SK-N-SH (cell line): ENCODE data around the gene CEP170B. TPM values are rescaled to one million over a fixed set of nuclear protein-coding genes. Genes with fewer than 3 reads are reported as not detected.

ENCODE experiments used
- CTCF ChIA-PET: fragments of 300-600, 350-600 bp; formaldehyde crosslinking; extraction: SDS; loops from one replicate; lab custom pipeline; 2021; lab: Yijun Ruan, JAX
- POLR2A ChIA-PET: fragments of 350-600 bp; sonication (Branson Sonifier 250); formaldehyde crosslinking; extraction: SDS; loops from one replicate; lab custom pipeline; 2020; ENCODE audit warnings: antibody characterized with exemption, inconsistent platforms; lab: Yijun Ruan, JAX
- DNase-seq: peaks from one replicate; pipeline ENCODE4 v3.0.0; 2012
- H2AFZ ChIP-seq: fragments of 200-600 bp; sonication (generic); 2 replicates; pipeline ENCODE4 v1.8.1; 2016; ENCODE audit warnings: antibody characterized with exemption, mild to moderate bottlenecking, low read depth
- H3F3A ChIP-seq: fragments of 200-600 bp; sonication (generic); replicated peaks from 2 replicates; pipeline ENCODE3; 2016; ENCODE audit warnings: antibody characterized with exemption, mild to moderate bottlenecking; ENCODE audit not compliant: insufficient read depth
- H3K27ac ChIP-seq, 2 experiments: fragments of 200-500 bp in 1 of 2; fragments of 200-600 bp in 1 of 2; sonication (Bioruptor generic) in 1 of 2; sonication (generic), shearing (Covaris generic) in 1 of 2; 2 replicates each; pipeline versions ENCODE4 v1.5.1 to v1.6.1; 2014 to 2016; ENCODE audit warnings: low read depth in 2 of 2, inconsistent platforms in 1 of 2, low read length in 1 of 2, mild to moderate bottlenecking in 1 of 2, mixed read lengths in 1 of 2
- H3K27me3 ChIP-seq: fragments of 200-600 bp; sonication (generic), shearing (Covaris generic); 2 replicates; pipeline ENCODE4 v1.6.1; 2016; ENCODE audit warnings: mixed run types; ENCODE audit not compliant: insufficient read depth
- H3K36me3 ChIP-seq, 2 experiments: fragments of 200-500 bp in 1 of 2; fragments of 200-600 bp in 1 of 2; sonication (Bioruptor generic) in 1 of 2; sonication (generic) in 1 of 2; replicated peaks in 1 of 2; 2 replicates each; pipeline versions ENCODE3 to v1.5.1; 2014 to 2016; ENCODE audit warnings: low read length in 1 of 2, mild to moderate bottlenecking in 1 of 2; ENCODE audit not compliant: insufficient read depth in 2 of 2, control insufficient read depth in 1 of 2
- H3K4me1 ChIP-seq, 2 experiments: fragments of 200-500 bp in 1 of 2; fragments of 200-600 bp in 1 of 2; sonication (Bioruptor generic) in 1 of 2; sonication (generic), shearing (Covaris generic) in 1 of 2; 2 replicates each; pipeline versions ENCODE4 v1.5.1 to v1.6.1; 2014 to 2016; ENCODE audit warnings: low read depth in 1 of 2, low read length in 1 of 2, mixed run types in 1 of 2; ENCODE audit not compliant: insufficient read depth in 2 of 2, control insufficient read depth in 1 of 2
- H3K4me2 ChIP-seq: fragments of 200-600 bp; sonication (generic), shearing (Covaris generic); 2 replicates; pipeline ENCODE4 v1.6.1; 2017; ENCODE audit warnings: mixed run types
- H3K4me3 ChIP-seq, 2 experiments: fragments of 200-500 bp in 1 of 2; fragments of 200-600 bp in 1 of 2; sonication (Bioruptor generic) in 1 of 2; sonication (generic), shearing (Covaris generic) in 1 of 2; 2 replicates each; pipeline versions ENCODE4 v1.5.1 to v1.8.1; 2014 to 2016; ENCODE audit warnings: low read depth in 2 of 2, inconsistent platforms in 1 of 2, low read length in 1 of 2, mild to moderate bottlenecking in 1 of 2, mixed read lengths in 1 of 2, moderate library complexity in 1 of 2
- H3K79me2 ChIP-seq: fragments of 200-600 bp; sonication (generic); 2 replicates; pipeline ENCODE4 v1.8.1; 2017; ENCODE audit warnings: mild to moderate bottlenecking; ENCODE audit not compliant: insufficient read depth
- H3K9ac ChIP-seq: fragments of 200-600 bp; sonication (generic); 2 replicates; pipeline ENCODE4 v1.6.1; 2017; ENCODE audit warnings: mixed run types
- H3K9me2 ChIP-seq: fragments of 200-600 bp; sonication (generic); 2 replicates; pipeline ENCODE4 v1.6.1; 2017; ENCODE audit warnings: mixed run types
- H3K9me3 ChIP-seq: fragments of 200-600 bp; sonication (generic); 2 replicates; pipeline ENCODE4 v1.6.1; 2017; ENCODE audit warnings: mixed run types, mild to moderate bottlenecking, moderate library complexity
- H4K20me1 ChIP-seq: fragments of 200-600 bp; sonication (generic); 2 replicates; pipeline ENCODE4 v1.6.1; 2017; ENCODE audit warnings: mild to moderate bottlenecking, mixed run types; ENCODE audit not compliant: insufficient read depth
- ELF1 ChIP-seq: IDR thresholded peaks from 2 replicates; pipeline ENCODE4 v1.4.0; 2012
- EZH2phosphoT487 ChIP-seq: fragments of 200-600 bp; sonication (generic); IDR thresholded peaks from 2 replicates; pipeline ENCODE4 v1.6.1; 2017; ENCODE audit warnings: low read depth, mixed run types, mild to moderate bottlenecking, antibody characterized with exemption, moderate library complexity, borderline replicate concordance
- FOSL2 ChIP-seq: IDR thresholded peaks from 2 replicates; pipeline ENCODE4 v1.4.0; 2012; ENCODE audit warnings: low read depth, mild to moderate bottlenecking, moderate library complexity, borderline replicate concordance
- FOXM1 ChIP-seq: IDR thresholded peaks from 2 replicates; pipeline ENCODE4 v1.4.0; 2012; ENCODE audit warnings: low read depth, mild to moderate bottlenecking
- GABPA ChIP-seq: IDR thresholded peaks from 2 replicates; pipeline ENCODE4 v1.4.0; 2012; ENCODE audit warnings: low read depth, mild to moderate bottlenecking
- GATA2 ChIP-seq: sonication (generic); formaldehyde crosslinking; IDR thresholded peaks from 2 replicates; pipeline ENCODE4 v1.5.0; 2020; ENCODE audit warnings: mild to moderate bottlenecking, missing genetic modification reagents
- NRF1 ChIP-seq: IDR thresholded peaks from 2 replicates; pipeline ENCODE4 v1.6.1; 2012; ENCODE audit warnings: low read depth, mild to moderate bottlenecking, low read length
- POLR2AphosphoS5 ChIP-seq: IDR thresholded peaks from 2 replicates; pipeline ENCODE4 v1.6.1; 2012; ENCODE audit warnings: low read depth, low read length
- RXRA ChIP-seq: IDR thresholded peaks from 2 replicates; pipeline ENCODE4 v1.4.0; 2012; ENCODE audit warnings: low read depth, mild to moderate bottlenecking, borderline replicate concordance
- SIN3A ChIP-seq: IDR thresholded peaks from 2 replicates; pipeline ENCODE4 v1.6.1; 2012; ENCODE audit warnings: low read depth, mild to moderate bottlenecking, low read length, moderate library complexity, borderline replicate concordance
- SMC3 ChIP-seq: IDR thresholded peaks from 2 replicates; pipeline ENCODE4 v1.6.1; 2012; ENCODE audit warnings: low read depth, low read length, improper control_type of control experiment
- TAF1 ChIP-seq: IDR thresholded peaks from 2 replicates; pipeline ENCODE4 v1.6.1; 2012; ENCODE audit warnings: low read depth, mild to moderate bottlenecking, low read length, moderate library complexity, borderline replicate concordance
- TEAD4 ChIP-seq: IDR thresholded peaks from 2 replicates; pipeline ENCODE4 v1.4.0; 2012; ENCODE audit warnings: mild to moderate bottlenecking, borderline replicate concordance; ENCODE audit not compliant: insufficient read depth
- YY1 ChIP-seq: IDR thresholded peaks from 2 replicates; pipeline ENCODE4 v1.4.0; 2012; ENCODE audit warnings: low read depth, mild to moderate bottlenecking
- WGBS: methylation state at CpG from one replicate; pipeline ENCODE4 v1.1.6; 2017; ENCODE audit warnings: low lambda C conversion rate; 5-methylcytosine and 5-hydroxymethylcytosine counted together
- polyA plus RNA-seq, 3 experiments: library from polyadenylated mRNA; depleted of rRNA; stranded (reverse); fragments of >200 nt; gene quantifications; 2 replicates each; pipeline ENCODE4 v1.2.3, GENCODE V29; 2012
- TF ChIP-seq, protein P1 (sequence below): fragments of 150-350 bp; IDR thresholded peaks from 2 replicates; pipeline ENCODE4 v1.6.1; 2017; ENCODE audit warnings: antibody characterized with exemption, low read length, low read depth, borderline replicate concordance
- TF ChIP-seq, protein P2 (sequence below): IDR thresholded peaks from 2 replicates; pipeline ENCODE4 v1.4.0; 2012; ENCODE audit warnings: low read depth, borderline replicate concordance
- TF ChIP-seq, protein P3 (sequence below): IDR thresholded peaks from 2 replicates; pipeline ENCODE4 v1.6.1; 2012; ENCODE audit warnings: mild to moderate bottlenecking, low read depth, low read length, moderate library complexity
- TF ChIP-seq, protein P4 (sequence below): IDR thresholded peaks from 2 replicates; pipeline ENCODE4 v1.4.0; 2012; ENCODE audit warnings: low read depth, borderline replicate concordance
- TF ChIP-seq, protein P5 (sequence below): fragments of 150-350 bp; IDR thresholded peaks from 2 replicates; pipeline ENCODE4 v1.6.1; 2016; ENCODE audit warnings: mild to moderate bottlenecking, low read depth, low read length

Gene CEP170B
- polyA plus RNA-seq, 1 of the 3 experiments (the other 2 are of a cell fraction): 11.0 TPM

DNA sequence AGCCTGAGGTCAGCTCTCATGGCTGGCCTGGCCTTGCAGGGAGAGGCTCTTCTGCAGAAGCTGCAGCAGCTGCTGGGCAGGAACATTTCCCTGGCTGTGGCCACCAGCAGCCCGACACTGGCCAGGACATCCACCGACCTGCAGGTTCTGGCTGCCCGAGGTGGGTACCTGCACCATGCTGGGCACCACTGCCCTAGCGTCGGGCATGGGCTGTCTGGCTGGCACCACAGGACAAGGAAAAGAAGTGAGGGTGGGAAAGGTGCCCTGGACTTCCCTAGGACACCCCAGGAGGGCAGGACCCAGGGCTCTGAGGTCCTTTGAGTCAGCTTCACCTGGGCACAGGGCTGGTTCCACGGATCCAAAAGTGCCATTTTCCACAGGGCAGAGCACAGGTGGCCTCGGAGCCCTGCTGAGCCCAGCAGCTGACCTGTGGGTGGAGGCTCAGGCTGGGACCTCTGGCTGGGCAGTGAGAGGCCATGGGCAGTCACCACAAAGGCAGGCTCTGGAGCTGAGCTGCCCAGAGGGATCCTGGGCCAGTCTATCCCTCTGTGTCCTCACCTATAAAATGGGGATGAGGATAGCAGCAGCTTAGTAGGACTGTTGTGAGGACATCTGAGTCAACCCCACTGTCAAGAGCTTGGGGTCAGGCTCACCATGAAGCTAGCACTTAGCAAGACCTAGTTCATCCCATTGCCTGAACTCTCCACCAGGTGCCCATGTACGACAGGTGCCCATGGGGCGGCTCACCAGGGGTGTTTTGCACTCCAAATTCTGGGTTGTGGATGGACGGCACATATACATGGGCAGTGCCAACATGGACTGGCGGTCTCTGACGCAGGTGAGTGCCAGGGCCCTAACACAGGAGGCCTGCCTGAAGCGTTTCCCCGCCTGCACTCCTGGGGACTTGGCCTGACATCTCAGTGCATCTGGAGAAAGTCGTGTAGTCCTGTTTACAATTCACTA is 64.5 kb downstream of the CEP170B start:
- no peaks in the 10 kb centered on the region for H3K27me3 ChIP-seq
- no peak for DNase-seq
- no peak overlapping the region for H3K4me3 ChIP-seq
- H3F3A ChIP-seq: no peaks in the 10 kb centered on the region
- no peaks in the 10 kb centered on the region for H4K20me1 ChIP-seq
- H3K9ac ChIP-seq: no peak overlapping the region
- H3K4me2 ChIP-seq: no peak overlapping the region
- POLR2A ChIA-PET: no interaction called here
- 88% methylated on average over 6 of the region's 15 CpGs for WGBS
- H3K36me3 ChIP-seq: no peaks in the 10 kb centered on the region
- no peak overlapping the region for H2AFZ ChIP-seq
- H3K4me1 ChIP-seq: peaks cover 0 to 5% of the 10 kb centered on the region in 2 experiments; a peak in 1 of 4 replicates
- TF ChIP-seq GATA2 (CRISPR knock-in tag): no peak
- no peak for TF ChIP-seq FOXM1
- TF ChIP-seq SIN3A: no peak
- no peak for TF ChIP-seq TAF1
- no peak for TF ChIP-seq YY1
- no peak for TF ChIP-seq ELF1
- TF ChIP-seq, protein P1, sequence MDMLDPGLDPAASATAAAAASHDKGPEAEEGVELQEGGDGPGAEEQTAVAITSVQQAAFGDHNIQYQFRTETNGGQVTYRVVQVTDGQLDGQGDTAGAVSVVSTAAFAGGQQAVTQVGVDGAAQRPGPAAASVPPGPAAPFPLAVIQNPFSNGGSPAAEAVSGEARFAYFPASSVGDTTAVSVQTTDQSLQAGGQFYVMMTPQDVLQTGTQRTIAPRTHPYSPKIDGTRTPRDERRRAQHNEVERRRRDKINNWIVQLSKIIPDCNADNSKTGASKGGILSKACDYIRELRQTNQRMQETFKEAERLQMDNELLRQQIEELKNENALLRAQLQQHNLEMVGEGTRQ: no peak
- TF ChIP-seq FOSL2: no peak
- TF ChIP-seq GABPA: no peak
- TF ChIP-seq SMC3: no peak
- no peak for TF ChIP-seq TEAD4
- no peak for TF ChIP-seq POLR2AphosphoS5
- TF ChIP-seq NRF1: no peak
- no peak for TF ChIP-seq EZH2phosphoT487
- no peak for TF ChIP-seq RXRA
- TF ChIP-seq, protein P2, sequence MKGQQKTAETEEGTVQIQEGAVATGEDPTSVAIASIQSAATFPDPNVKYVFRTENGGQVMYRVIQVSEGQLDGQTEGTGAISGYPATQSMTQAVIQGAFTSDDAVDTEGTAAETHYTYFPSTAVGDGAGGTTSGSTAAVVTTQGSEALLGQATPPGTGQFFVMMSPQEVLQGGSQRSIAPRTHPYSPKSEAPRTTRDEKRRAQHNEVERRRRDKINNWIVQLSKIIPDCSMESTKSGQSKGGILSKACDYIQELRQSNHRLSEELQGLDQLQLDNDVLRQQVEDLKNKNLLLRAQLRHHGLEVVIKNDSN: no peak
- TF ChIP-seq, protein P3, sequence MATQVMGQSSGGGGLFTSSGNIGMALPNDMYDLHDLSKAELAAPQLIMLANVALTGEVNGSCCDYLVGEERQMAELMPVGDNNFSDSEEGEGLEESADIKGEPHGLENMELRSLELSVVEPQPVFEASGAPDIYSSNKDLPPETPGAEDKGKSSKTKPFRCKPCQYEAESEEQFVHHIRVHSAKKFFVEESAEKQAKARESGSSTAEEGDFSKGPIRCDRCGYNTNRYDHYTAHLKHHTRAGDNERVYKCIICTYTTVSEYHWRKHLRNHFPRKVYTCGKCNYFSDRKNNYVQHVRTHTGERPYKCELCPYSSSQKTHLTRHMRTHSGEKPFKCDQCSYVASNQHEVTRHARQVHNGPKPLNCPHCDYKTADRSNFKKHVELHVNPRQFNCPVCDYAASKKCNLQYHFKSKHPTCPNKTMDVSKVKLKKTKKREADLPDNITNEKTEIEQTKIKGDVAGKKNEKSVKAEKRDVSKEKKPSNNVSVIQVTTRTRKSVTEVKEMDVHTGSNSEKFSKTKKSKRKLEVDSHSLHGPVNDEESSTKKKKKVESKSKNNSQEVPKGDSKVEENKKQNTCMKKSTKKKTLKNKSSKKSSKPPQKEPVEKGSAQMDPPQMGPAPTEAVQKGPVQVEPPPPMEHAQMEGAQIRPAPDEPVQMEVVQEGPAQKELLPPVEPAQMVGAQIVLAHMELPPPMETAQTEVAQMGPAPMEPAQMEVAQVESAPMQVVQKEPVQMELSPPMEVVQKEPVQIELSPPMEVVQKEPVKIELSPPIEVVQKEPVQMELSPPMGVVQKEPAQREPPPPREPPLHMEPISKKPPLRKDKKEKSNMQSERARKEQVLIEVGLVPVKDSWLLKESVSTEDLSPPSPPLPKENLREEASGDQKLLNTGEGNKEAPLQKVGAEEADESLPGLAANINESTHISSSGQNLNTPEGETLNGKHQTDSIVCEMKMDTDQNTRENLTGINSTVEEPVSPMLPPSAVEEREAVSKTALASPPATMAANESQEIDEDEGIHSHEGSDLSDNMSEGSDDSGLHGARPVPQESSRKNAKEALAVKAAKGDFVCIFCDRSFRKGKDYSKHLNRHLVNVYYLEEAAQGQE: no peak
- TF ChIP-seq, protein P4, sequence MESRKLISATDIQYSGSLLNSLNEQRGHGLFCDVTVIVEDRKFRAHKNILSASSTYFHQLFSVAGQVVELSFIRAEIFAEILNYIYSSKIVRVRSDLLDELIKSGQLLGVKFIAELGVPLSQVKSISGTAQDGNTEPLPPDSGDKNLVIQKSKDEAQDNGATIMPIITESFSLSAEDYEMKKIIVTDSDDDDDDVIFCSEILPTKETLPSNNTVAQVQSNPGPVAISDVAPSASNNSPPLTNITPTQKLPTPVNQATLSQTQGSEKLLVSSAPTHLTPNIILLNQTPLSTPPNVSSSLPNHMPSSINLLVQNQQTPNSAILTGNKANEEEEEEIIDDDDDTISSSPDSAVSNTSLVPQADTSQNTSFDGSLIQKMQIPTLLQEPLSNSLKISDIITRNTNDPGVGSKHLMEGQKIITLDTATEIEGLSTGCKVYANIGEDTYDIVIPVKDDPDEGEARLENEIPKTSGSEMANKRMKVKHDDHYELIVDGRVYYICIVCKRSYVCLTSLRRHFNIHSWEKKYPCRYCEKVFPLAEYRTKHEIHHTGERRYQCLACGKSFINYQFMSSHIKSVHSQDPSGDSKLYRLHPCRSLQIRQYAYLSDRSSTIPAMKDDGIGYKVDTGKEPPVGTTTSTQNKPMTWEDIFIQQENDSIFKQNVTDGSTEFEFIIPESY: no peak
- TF ChIP-seq, protein P5, sequence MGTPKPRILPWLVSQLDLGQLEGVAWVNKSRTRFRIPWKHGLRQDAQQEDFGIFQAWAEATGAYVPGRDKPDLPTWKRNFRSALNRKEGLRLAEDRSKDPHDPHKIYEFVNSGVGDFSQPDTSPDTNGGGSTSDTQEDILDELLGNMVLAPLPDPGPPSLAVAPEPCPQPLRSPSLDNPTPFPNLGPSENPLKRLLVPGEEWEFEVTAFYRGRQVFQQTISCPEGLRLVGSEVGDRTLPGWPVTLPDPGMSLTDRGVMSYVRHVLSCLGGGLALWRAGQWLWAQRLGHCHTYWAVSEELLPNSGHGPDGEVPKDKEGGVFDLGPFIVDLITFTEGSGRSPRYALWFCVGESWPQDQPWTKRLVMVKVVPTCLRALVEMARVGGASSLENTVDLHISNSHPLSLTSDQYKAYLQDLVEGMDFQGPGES: no peak
- H3K79me2 ChIP-seq: no peaks in the 10 kb centered on the region
- no peaks in the 10 kb centered on the region for H3K9me2 ChIP-seq
- H3K27ac ChIP-seq: no peak overlapping the region
- CTCF ChIA-PET: interaction anchor here (1.0 to 4.7 kb wide), 4 partner anchors 30 to 116 kb away, joined by 3 to 17 read pairs (median 6); no protein-coding TSS in a partner anchor
- H3K9me3 ChIP-seq: no peaks in the 10 kb centered on the region
